ENCODE measurements around the gene KIF5C.
A peak's percentile ranks its signal among the peaks of the same experiment; 100 is the strongest.

Gene KIF5C

GRCh38 chr2:149068996-149069888 is 194.2 kb downstream of the KIF5C start:
- ChIA-PET POLR2A (interaction anchor here (1.0 kb wide), 1 partner anchor 28 kb away, joined by 4 read pairs; no protein-coding TSS in a partner anchor), CTCF (interaction anchor here (0.6 kb wide), 1 partner anchor 10 kb away, joined by 3 read pairs; no protein-coding TSS in a partner anchor)
- Histone ChIP-seq H3K27ac (ENCODE audit: extremely low read depth, low read depth, low read length) (no peak overlapping the region), H3K4me1 (ENCODE audit: control insufficient read depth, insufficient read depth, low read length) (peaks cover 26% of the 10 kb centered on the region), H3K9me3 (ENCODE audit: control insufficient read depth, insufficient read depth, low read depth, low read length) (no peaks in the 10 kb centered on the region), H3K4me3 (ENCODE audit: low read depth, low read length) (no peak overlapping the region), H3K36me3 (ENCODE audit: control insufficient read depth in 2 of 2, insufficient read depth in 1 of 2, low read length in 2 of 2) (no peaks in the 10 kb centered on the region)
- TF ChIP-seq ZNF302 (tag by site-specific recombination; IDR thresholded peaks at IDR 0.05; ENCODE audit: low read depth): no peak
- 0 out of 2 replicates have a peak, but pooled peaks have one; percentile 15 for TF ChIP-seq ZNF600 (tag by site-specific recombination; IDR thresholded peaks at IDR 0.05)

DNA sequence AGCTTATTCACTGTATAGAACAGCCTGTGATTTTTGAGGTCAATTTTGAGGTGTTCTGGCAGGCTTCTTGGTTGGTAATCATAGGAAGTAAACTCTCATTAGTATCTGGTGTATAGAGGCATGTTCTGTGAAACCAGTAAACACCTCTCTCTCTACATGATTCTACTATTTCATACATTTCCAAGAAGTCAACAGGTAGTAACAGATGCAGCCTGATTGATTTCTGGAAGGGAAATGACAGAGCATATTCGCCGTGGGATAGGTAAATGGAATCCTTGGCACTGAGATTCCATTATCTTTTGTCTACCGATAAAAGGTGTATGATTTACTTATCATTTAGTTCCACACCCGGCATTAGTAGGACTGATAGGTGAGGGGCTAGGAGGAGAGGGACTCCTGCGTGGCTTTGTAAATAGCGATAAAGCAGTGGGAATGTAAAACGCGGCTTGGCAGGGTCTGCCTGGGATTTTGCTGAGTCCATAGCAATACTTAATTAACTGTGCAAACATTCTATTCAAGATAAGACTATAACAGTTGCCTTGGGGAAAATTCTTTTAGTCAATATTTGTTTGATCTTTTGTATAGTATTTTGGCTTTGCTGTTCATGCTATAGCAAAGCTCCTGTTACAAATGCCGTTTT is 195.8 kb downstream of the KIF5C start:
- Histone ChIP-seq H3K4me3 (ENCODE audit: low read depth, low read length) (no peak overlapping the region), H3K36me3 (ENCODE audit: control insufficient read depth in 2 of 2, insufficient read depth in 1 of 2, low read length in 2 of 2) (no peaks in the 10 kb centered on the region), H3K9me3 (ENCODE audit: control insufficient read depth, insufficient read depth, low read depth, low read length) (no peaks in the 10 kb centered on the region), H3K4me1 (ENCODE audit: control insufficient read depth, insufficient read depth, low read length) (peaks cover 21% of the 10 kb centered on the region), H3K27ac (ENCODE audit: extremely low read depth, low read depth, low read length) (no peak overlapping the region)
- POLR2A ChIA-PET: no interaction called here
- CTCF ChIA-PET: no interaction called here
- TF ChIP-seq ZNF132 (tag by site-specific recombination; IDR thresholded peaks at IDR 0.05; ENCODE audit: borderline replicate concordance) (no peak), ZBTB1 (tag by site-specific recombination; IDR thresholded peaks at IDR 0.05) (no peak), YY2 (tag by site-specific recombination; IDR thresholded peaks at IDR 0.05) (no peak), ZNF223 (tag by site-specific recombination; IDR thresholded peaks at IDR 0.05) (no peak), ZNF830 (tag by site-specific recombination; IDR thresholded peaks at IDR 0.05; ENCODE audit: low read depth) (no peak), ZNF10 (tag by site-specific recombination; IDR thresholded peaks at IDR 0.05) (no peak), SP3 (tag by site-specific recombination; IDR thresholded peaks at IDR 0.05) (no peak), WT1 (tag by site-specific recombination; IDR thresholded peaks at IDR 0.05) (no peak), PRDM6 (tag by site-specific recombination; IDR thresholded peaks at IDR 0.05) (peak; percentile 50; the same call in 1 of the 2 replicates), ZNF202 (tag by site-specific recombination; IDR thresholded peaks at IDR 0.05; ENCODE audit: borderline replicate concordance) (no peak), ZNF341 (tag by site-specific recombination; IDR thresholded peaks at IDR 0.05; ENCODE audit: low read depth) (no peak), ZNF544 (tag by site-specific recombination; IDR thresholded peaks at IDR 0.05) (no peak), ZNF521 (tag by site-specific recombination; IDR thresholded peaks at IDR 0.05) (no peak), ZNF571 (tag by site-specific recombination; IDR thresholded peaks at IDR 0.05) (no peak), ZNF692 (tag by site-specific recombination; IDR thresholded peaks at IDR 0.05) (no peak), FEZF1 (tag by site-specific recombination; IDR thresholded peaks at IDR 0.05) (peak; percentile 41; the same call in 1 of the 2 replicates), SCRT1 (tag by site-specific recombination; IDR thresholded peaks at IDR 0.05; ENCODE audit: borderline replicate concordance) (peak; percentile 35; the same call in 1 of the 2 replicates), ZNF626 (tag by site-specific recombination; IDR thresholded peaks at IDR 0.05) (no peak), SCRT2 (tag by site-specific recombination; IDR thresholded peaks at IDR 0.05) (peak; percentile 88), REPIN1 (tag by site-specific recombination; IDR thresholded peaks at IDR 0.05; ENCODE audit: low read depth) (no peak), ZNF621 (tag by site-specific recombination; IDR thresholded peaks at IDR 0.05) (no peak), ZNF768 (tag by site-specific recombination; IDR thresholded peaks at IDR 0.05) (no peak), ZXDB (tag by site-specific recombination; IDR thresholded peaks at IDR 0.05) (no peak)
- TF ChIP-seq, protein P1, sequence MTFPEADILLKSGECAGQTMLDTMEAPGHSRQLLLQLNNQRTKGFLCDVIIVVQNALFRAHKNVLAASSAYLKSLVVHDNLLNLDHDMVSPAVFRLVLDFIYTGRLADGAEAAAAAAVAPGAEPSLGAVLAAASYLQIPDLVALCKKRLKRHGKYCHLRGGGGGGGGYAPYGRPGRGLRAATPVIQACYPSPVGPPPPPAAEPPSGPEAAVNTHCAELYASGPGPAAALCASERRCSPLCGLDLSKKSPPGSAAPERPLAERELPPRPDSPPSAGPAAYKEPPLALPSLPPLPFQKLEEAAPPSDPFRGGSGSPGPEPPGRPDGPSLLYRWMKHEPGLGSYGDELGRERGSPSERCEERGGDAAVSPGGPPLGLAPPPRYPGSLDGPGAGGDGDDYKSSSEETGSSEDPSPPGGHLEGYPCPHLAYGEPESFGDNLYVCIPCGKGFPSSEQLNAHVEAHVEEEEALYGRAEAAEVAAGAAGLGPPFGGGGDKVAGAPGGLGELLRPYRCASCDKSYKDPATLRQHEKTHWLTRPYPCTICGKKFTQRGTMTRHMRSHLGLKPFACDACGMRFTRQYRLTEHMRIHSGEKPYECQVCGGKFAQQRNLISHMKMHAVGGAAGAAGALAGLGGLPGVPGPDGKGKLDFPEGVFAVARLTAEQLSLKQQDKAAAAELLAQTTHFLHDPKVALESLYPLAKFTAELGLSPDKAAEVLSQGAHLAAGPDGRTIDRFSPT (tag by site-specific recombination; IDR thresholded peaks at IDR 0.05): no peak
- TF ChIP-seq, protein P2, sequence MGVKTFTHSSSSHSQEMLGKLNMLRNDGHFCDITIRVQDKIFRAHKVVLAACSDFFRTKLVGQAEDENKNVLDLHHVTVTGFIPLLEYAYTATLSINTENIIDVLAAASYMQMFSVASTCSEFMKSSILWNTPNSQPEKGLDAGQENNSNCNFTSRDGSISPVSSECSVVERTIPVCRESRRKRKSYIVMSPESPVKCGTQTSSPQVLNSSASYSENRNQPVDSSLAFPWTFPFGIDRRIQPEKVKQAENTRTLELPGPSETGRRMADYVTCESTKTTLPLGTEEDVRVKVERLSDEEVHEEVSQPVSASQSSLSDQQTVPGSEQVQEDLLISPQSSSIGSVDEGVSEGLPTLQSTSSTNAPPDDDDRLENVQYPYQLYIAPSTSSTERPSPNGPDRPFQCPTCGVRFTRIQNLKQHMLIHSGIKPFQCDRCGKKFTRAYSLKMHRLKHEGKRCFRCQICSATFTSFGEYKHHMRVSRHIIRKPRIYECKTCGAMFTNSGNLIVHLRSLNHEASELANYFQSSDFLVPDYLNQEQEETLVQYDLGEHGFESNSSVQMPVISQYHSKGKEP (tag by site-specific recombination; IDR thresholded peaks at IDR 0.05): no peak
